BE2C (cell line): Measurements from ENCODE around the gene STARD3.
"Not testable (repeated sequence)": the region's sequence is repeated elsewhere in the genome, so short reads cannot be mapped to it uniquely, and the experiment has no call there.

Experiments used
- DNase-seq: peaks from one replicate; pipeline ENCODE4 v3.0.0-alpha.2; 2020
- H3K27me3 ChIP-seq: fragments of 250-450 bp; sonication (Bioruptor Pico); 2 replicates; pipeline ENCODE4 v1.5.1; 2020; ENCODE audit warnings: mild to moderate bottlenecking
- H3K36me3 ChIP-seq: fragments of 250-450 bp; sonication (Bioruptor Pico); 2 replicates; pipeline ENCODE4 v1.5.1; 2020; ENCODE audit warnings: mild to moderate bottlenecking
- H3K4me1 ChIP-seq: fragments of 250-450 bp; sonication (Bioruptor Pico); 2 replicates; pipeline ENCODE4 v1.5.1; 2020
- H3K4me3 ChIP-seq: 2 replicates; pipeline ENCODE4 v1.5.1; 2011; ENCODE audit warnings: low read depth, low read length
- H3K9me3 ChIP-seq: fragments of 250-450 bp; sonication (Bioruptor Pico); 2 replicates; pipeline ENCODE4 v1.5.1; 2020
- CTCF ChIP-seq: IDR thresholded peaks from 2 replicates; pipeline ENCODE4 v1.5.1; 2012; ENCODE audit warnings: mild to moderate bottlenecking, low read depth, low read length

Gene STARD3

GRCh38 chr17:39709998-39710964, 73.3 kb downstream of the STARD3 start:
- Histone ChIP-seq H3K4me3 (no peak overlapping the region), H3K27me3 (peaks cover 4% of the 10 kb centered on the region; the same call in 1 of the 2 replicates), H3K9me3 (no peaks in the 10 kb centered on the region), H3K36me3 (no peaks in the 10 kb centered on the region), H3K4me1 (no peaks in the 10 kb centered on the region)
- no peak for DNase-seq
- no peak for TF ChIP-seq CTCF

- DNase-seq, H3K4me1 ChIP-seq, H3K9me3 ChIP-seq, H3K27me3 ChIP-seq, H3K36me3 ChIP-seq, H3K4me3 ChIP-seq: not testable (repeated sequence)
Measured at GRCh38 chr17:39711071-39711470, 74.1 kb downstream of the STARD3 start.

- no peak for TF ChIP-seq CTCF
- no peaks in the 10 kb centered on the region for H3K36me3 ChIP-seq
- DNase-seq, result no peak
- no peaks in the 10 kb centered on the region for H3K9me3 ChIP-seq
- H3K27me3 ChIP-seq, result peaks cover 5% of the 10 kb centered on the region; the same call in 1 of the 2 replicates
- no peak overlapping the region for H3K4me3 ChIP-seq
- H3K4me1 ChIP-seq, result no peaks in the 10 kb centered on the region
Measured at GRCh38 chr17:39711851-39712250, 74.9 kb downstream of the STARD3 start.
